ENCODE measurements around the gene LARP1. TPM values are rescaled to one million over a fixed set of nuclear protein-coding genes. Genes with fewer than 3 reads are reported as not detected.
"Not testable (repeated sequence)": the region's sequence is repeated elsewhere in the genome, so short reads cannot be mapped to it uniquely, and the experiment has no call there.

LARP1 gene
- total RNA-seq, 3 donors from 2014 or later = 64.0 to 123 (median 73.7) TPM

- no peaks in the 10 kb centered on the region for H3K36me3 ChIP-seq
- TF ChIP-seq CTCF (IDR thresholded peaks at IDR 0.05) (no peak), POLR2AphosphoS5 (IDR thresholded peaks at IDR 0.05) (no peak), POLR2A (IDR thresholded peaks at IDR 0.05) (no peak)
- DNase-seq (ENCODE audit: low spot score in 2 of 2) = no peak
- no peaks in the 10 kb centered on the region for H3K9me3 ChIP-seq
- peaks cover 0 to 10% of the 10 kb centered on the region in 2 donors for H3K4me1 ChIP-seq
- H3K27me3 ChIP-seq = no peaks in the 10 kb centered on the region
- H3K4me3 ChIP-seq = no peak overlapping the region
- intact Hi-C loops (cut with DNase I; ENCODE audit: low total_unique reads) = no loop called here
- H3K27ac ChIP-seq = no peak overlapping the region
Observed at GRCh38 chr5:154745349-154745748, 9.8 kb upstream of the LARP1 start.

GRCh38 chr5:154749491-154749890 is 5.7 kb upstream of the LARP1 start:
- no peak for DNase-seq (ENCODE audit: low spot score in 2 of 2)
- Histone ChIP-seq H3K36me3 (no peaks in the 10 kb centered on the region), H3K4me3 (no peak overlapping the region), H3K9me3 (no peaks in the 10 kb centered on the region), H3K4me1 (peaks cover 0 to 13% of the 10 kb centered on the region in 2 donors), H3K27ac (no peak overlapping the region), H3K27me3 (no peaks in the 10 kb centered on the region)
- TF ChIP-seq POLR2A (IDR thresholded peaks at IDR 0.05) = no peak
- TF ChIP-seq CTCF (IDR thresholded peaks at IDR 0.05) = no peak
- TF ChIP-seq POLR2AphosphoS5 (IDR thresholded peaks at IDR 0.05) = no peak
- intact Hi-C loops (cut with DNase I; ENCODE audit: low total_unique reads) = no loop called here

- H3K4me3 ChIP-seq; H3K9me3 ChIP-seq; DNase-seq (ENCODE audit: low spot score in 2 of 2); H3K36me3 ChIP-seq; H3K27ac ChIP-seq; intact Hi-C loops (cut with DNase I; ENCODE audit: low total_unique reads); H3K27me3 ChIP-seq: not testable (repeated sequence)
- H3K4me1 ChIP-seq = peaks cover 0 to 13% of the 10 kb centered on the region in 2 donors
Observed at GRCh38 chr5:154750641-154751040, 4.5 kb upstream of the LARP1 start.

- intact Hi-C loops (cut with DNase I; ENCODE audit: low total_unique reads) = loop anchor here (2.0 kb wide), 1 partner anchor 69 kb away; no protein-coding TSS in a partner anchor
- Histone ChIP-seq H3K27ac (no peak overlapping the region), H3K4me3 (no peak overlapping the region), H3K36me3 (no peaks in the 10 kb centered on the region), H3K4me1 (peaks cover 0 to 13% of the 10 kb centered on the region in 2 donors), H3K9me3 (no peaks in the 10 kb centered on the region), H3K27me3 (no peaks in the 10 kb centered on the region)
- DNase-seq (ENCODE audit: low spot score in 2 of 2) = no peak
- TF ChIP-seq POLR2AphosphoS5 (IDR thresholded peaks at IDR 0.05) (no peak), CTCF (IDR thresholded peaks at IDR 0.05) (no peak), POLR2A (IDR thresholded peaks at IDR 0.05) (no peak)
Observed at GRCh38 chr5:154751854-154752253, 3.3 kb upstream of the LARP1 start.

- DNase-seq (ENCODE audit: low spot score in 2 of 2) = peak in 1 of 2 donors; percentile 86
- peaks cover 3 to 13% of the 10 kb centered on the region in 2 donors for H3K4me1 ChIP-seq
- peak overlapping the region in 2 of 3 donors; percentile 82 to 98 for H3K4me3 ChIP-seq
- TF ChIP-seq CTCF (IDR thresholded peaks at IDR 0.05) (no peak), POLR2AphosphoS5 (IDR thresholded peaks at IDR 0.05) (peak in 2 of 3 donors; percentile 32 to 83)
- intact Hi-C loops (cut with DNase I; ENCODE audit: low total_unique reads) = loop anchor here (2.0 kb wide), 1 partner anchor 71 kb away; no protein-coding TSS in a partner anchor
- H3K27ac ChIP-seq = peak overlapping the region; percentile 97 to 98
- H3K9me3 ChIP-seq = no peaks in the 10 kb centered on the region
- H3K36me3 ChIP-seq = no peaks in the 10 kb centered on the region
- no peaks in the 10 kb centered on the region for H3K27me3 ChIP-seq
Observed at GRCh38 chr5:154753792-154754191, 1.4 kb upstream of the LARP1 start.
